Loucy (cell line): ENCODE results near the gene UPK3A.

Experiments used
- CTCF ChIP-seq: fragments of 200-600 bp; sonication (generic); conservative IDR thresholded peaks from 2 replicates; pipeline ENCODE4 v1.5.1; 2014; ENCODE audit warnings: mild to moderate bottlenecking, antibody characterized with exemption, low read length
- EZH2phosphoT487 ChIP-seq: fragments of 200-600 bp; IDR thresholded peaks from 2 replicates; pipeline ENCODE4 v1.6.1; 2018; ENCODE audit warnings: antibody characterized with exemption, mild to moderate bottlenecking, moderate library complexity, borderline replicate concordance

- no peak for TF ChIP-seq CTCF
- TF ChIP-seq EZH2phosphoT487, result no peak
These were observed 21.8 kb upstream of the UPK3A start for GRCh38 chr22:45262931-45263462.
